Activated naive CD8-positive, alpha-beta T cell treated with anti-CD3 and anti-CD28 coated beads, Interleukin-2, amount 10 ng/mL, durations not matched to agents 7 days and 5 days (primary cell): ENCODE data around the gene ZNHIT1. TPM values are rescaled to one million over a fixed set of nuclear protein-coding genes. Genes with fewer than 3 reads are reported as not detected.
"Not testable (repeated sequence)": the region's sequence is repeated elsewhere in the genome, so short reads cannot be mapped to it uniquely, and the experiment has no call there.

Source experiments
- ATAC-seq: fragments of 150-1000 bp; cut with Tn5 transposase; one replicate; pipeline ENCODE4 v1.10.0; 2021; ENCODE audit warnings: low read depth, moderate library complexity
- POLR2A ChIA-PET: fragments of 350-600 bp; sonication (Branson Sonifier 250); formaldehyde crosslinking; loops from one replicate; lab custom pipeline; 2021; ENCODE audit warnings: antibody characterized with exemption; lab: Charles Lee
- DNase-seq: peaks from one replicate; pipeline ENCODE4 v3.0.0; 2021
- H3K27ac Mint-ChIP-seq: one replicate; pipeline ENCODE4 v1.8.0; 2022; ENCODE audit warnings: mild to moderate bottlenecking, mixed read lengths
- H3K27me3 Mint-ChIP-seq: one replicate; pipeline ENCODE4 v1.8.0; 2022; ENCODE audit warnings: mild to moderate bottlenecking, moderate library complexity, mixed read lengths
- H3K36me3 Mint-ChIP-seq: one replicate; pipeline ENCODE4 v1.8.0; 2021; ENCODE audit warnings: mild to moderate bottlenecking, mixed read lengths
- H3K4me1 Mint-ChIP-seq: one replicate; pipeline ENCODE4 v1.8.0; 2021; ENCODE audit warnings: mixed read lengths
- H3K4me3 Mint-ChIP-seq: one replicate; pipeline ENCODE4 v1.8.0; 2022; ENCODE audit warnings: mild to moderate bottlenecking, moderate library complexity, mixed read lengths
- H3K9me3 Mint-ChIP-seq: one replicate; pipeline ENCODE4 v1.8.0; 2021; ENCODE audit warnings: mixed read lengths
- total RNA-seq, 2 experiments: library from RNA; stranded (reverse); gene quantifications; one replicate each; pipeline ENCODE4 v1.2.3, GENCODE V29; 2021

ZNHIT1 gene
- total RNA-seq, 2 experiments from 2014 or later, result 54.2 to 55.8 TPM

DNA sequence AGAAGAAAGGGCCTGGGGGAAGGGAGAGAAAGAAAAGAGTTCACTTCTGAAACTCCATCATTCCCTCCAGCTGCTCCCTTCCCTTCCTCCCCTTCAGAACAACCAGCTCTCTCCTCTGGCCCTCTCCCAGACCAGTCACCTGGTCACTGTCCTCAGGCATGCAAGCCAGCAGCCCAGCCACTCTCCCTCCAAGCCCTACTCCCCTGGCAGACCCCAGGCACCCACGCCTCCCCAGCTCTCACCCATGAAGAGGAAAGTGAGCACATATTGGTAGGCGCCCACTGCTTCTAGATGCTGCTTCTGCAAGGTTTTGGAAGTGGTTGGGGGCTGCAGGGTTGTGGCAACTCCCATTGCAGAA is 17.5 kb upstream of the ZNHIT1 start:
- no peaks in the 10 kb centered on the region for H3K9me3 Mint-ChIP-seq
- H3K27ac Mint-ChIP-seq, result no peak overlapping the region
- ATAC-seq (no peak), DNase-seq (no peak)
- H3K27me3 Mint-ChIP-seq, result peaks cover 41% of the 10 kb centered on the region
- POLR2A ChIA-PET, result interaction anchor here (0.6 to 1.7 kb wide), 2 partner anchors 17 to 71 kb away, joined by 4 to 5 read pairs; partner anchors contain the start of gene ZNHIT1
- no peak overlapping the region for H3K4me3 Mint-ChIP-seq
- H3K4me1 Mint-ChIP-seq, result peaks cover 5% of the 10 kb centered on the region
- peaks cover 1% of the 10 kb centered on the region for H3K36me3 Mint-ChIP-seq

DNA sequence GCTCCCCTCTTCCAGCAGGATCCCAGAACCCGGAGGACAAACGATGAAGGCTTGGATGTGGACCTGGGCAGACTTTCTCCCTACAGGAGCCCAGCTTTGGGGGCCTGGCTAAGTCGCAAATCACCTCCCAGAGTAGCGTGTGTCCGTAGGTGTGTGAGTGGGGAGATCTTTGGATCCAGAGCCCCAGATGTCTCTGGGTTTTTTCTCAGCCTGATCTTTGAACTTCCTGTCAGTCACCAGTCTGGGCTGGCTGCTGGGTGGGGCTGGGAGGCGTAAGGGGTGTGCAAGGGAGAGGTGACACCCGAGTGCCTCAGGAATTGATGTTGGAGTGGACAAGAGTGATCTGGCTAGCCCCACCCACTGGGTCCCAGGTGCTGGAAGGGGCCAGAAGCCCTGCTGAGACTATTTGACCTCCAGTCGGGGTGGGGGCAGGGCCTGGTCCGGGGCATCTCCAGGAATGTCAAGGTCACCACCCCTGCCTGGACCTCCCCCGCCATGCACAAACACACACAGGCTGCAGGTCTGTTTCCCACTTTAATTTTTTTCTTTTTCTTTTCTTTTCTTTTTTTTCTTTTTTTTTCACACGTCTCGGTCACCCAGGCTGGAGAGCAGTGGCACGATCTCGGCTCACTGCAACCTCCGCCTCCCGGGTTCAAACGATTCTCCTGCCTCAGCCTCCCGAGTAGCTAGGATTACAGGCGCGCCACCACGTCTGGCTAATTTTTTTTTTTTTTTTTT is 16.9 kb upstream of the ZNHIT1 start, which contains the start of gene MOGAT3:
TSS of gene MOGAT3 (minus strand) at position 175 of the 738 bp plus-strand sequence. CDS start 182 bp downstream, outside the sequence.
- POLR2A ChIA-PET, result interaction anchor here (1.7 kb wide), 1 partner anchor 17 kb away, joined by 5 read pairs; the partner anchor contains the start of gene ZNHIT1
- Mint-ChIP-seq H3K27ac (peak within 1 kb of the TSS; percentile 42), H3K4me1 (peaks cover 5% of the 10 kb centered on the region), H3K27me3 (peaks cover 39% of the 10 kb centered on the region), H3K4me3 (peak within 1 kb of the TSS; percentile 54), H3K9me3 (no peaks in the 10 kb centered on the region), H3K36me3 (peaks cover 1% of the 10 kb centered on the region)
- DNase-seq, result no peak
- ATAC-seq, result peak; percentile 41

DNA sequence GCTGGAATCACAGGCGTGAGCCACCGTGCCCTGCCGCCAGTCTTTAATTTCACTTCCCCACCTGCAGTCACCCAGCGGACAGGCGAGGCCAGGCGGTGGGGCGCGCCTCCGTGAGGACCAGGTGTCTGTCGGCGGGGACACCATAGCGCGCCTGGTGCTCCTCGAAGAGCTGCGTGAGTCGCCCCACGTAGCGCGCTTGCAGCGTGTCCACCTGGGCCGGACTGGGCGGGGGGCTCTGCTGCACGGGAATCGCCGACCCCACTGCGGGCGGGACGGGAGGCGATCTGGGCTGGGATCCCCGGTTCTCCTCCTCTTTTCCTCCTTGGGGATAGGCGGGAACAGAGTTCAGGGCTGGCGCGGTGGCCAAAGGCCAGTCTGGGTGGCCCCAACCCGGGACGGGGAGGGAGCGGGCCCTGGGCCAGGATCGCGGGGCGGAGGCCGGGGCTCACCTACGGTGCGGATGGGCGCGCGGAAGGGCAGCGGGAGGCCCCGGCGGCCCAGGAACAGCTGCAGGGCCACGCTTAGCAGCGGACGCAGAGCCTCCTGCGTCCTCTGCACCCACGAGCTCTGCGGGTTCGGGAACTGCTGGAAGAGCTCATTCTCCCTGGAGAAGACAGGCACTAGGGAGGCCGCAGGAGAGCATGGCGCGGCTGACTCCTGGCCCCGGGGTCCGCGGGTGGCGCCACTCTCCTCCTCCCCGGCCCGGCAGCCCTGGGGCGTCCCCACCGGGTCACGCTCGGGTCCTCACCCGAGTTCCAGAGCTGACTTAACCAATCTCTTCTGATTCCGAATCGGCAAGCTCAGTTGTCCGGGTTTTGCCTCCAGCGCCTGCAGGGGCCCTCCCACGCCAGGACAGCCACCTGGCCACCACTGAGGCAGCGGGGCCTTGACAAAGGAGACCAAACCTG is 16.0 kb upstream of the ZNHIT1 start:
- Mint-ChIP-seq H3K36me3 (peaks cover 4% of the 10 kb centered on the region), H3K9me3 (no peaks in the 10 kb centered on the region), H3K27ac (no peak overlapping the region), H3K27me3 (peaks cover 39% of the 10 kb centered on the region), H3K4me1 (peaks cover 5% of the 10 kb centered on the region), H3K4me3 (no peak overlapping the region)
- DNase-seq (no peak), ATAC-seq (no peak)
- POLR2A ChIA-PET, result interaction anchor here (0.9 kb wide), 1 partner anchor 16 kb away, joined by 4 read pairs; the partner anchor contains the start of gene ZNHIT1

DNA sequence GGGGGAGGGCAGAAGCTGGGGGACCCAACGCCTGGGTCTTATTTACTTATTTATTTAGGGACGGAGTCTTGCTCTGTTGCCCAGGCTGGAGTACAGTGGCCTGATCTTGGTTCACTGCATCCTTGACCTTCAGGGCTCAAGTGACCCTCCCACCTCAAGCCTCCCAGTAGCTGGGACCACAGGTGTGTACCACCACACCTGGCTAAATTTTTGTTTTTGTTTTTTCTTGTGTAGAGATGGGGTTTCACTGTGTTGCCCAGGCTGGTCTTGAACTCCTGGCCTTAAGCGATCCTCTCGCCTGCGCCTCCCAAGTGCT is 15.4 kb upstream of the ZNHIT1 start:
- Mint-ChIP-seq H3K4me3 (no peak overlapping the region), H3K27ac (no peak overlapping the region), H3K4me1 (peaks cover 5% of the 10 kb centered on the region), H3K27me3 (peaks cover 39% of the 10 kb centered on the region), H3K36me3 (peaks cover 4% of the 10 kb centered on the region), H3K9me3 (no peaks in the 10 kb centered on the region)
- ATAC-seq (no peak), DNase-seq (no peak)
- POLR2A ChIA-PET, result interaction anchor here (0.9 kb wide), 1 partner anchor 15 kb away, joined by 4 read pairs; the partner anchor contains the start of gene ZNHIT1

DNA sequence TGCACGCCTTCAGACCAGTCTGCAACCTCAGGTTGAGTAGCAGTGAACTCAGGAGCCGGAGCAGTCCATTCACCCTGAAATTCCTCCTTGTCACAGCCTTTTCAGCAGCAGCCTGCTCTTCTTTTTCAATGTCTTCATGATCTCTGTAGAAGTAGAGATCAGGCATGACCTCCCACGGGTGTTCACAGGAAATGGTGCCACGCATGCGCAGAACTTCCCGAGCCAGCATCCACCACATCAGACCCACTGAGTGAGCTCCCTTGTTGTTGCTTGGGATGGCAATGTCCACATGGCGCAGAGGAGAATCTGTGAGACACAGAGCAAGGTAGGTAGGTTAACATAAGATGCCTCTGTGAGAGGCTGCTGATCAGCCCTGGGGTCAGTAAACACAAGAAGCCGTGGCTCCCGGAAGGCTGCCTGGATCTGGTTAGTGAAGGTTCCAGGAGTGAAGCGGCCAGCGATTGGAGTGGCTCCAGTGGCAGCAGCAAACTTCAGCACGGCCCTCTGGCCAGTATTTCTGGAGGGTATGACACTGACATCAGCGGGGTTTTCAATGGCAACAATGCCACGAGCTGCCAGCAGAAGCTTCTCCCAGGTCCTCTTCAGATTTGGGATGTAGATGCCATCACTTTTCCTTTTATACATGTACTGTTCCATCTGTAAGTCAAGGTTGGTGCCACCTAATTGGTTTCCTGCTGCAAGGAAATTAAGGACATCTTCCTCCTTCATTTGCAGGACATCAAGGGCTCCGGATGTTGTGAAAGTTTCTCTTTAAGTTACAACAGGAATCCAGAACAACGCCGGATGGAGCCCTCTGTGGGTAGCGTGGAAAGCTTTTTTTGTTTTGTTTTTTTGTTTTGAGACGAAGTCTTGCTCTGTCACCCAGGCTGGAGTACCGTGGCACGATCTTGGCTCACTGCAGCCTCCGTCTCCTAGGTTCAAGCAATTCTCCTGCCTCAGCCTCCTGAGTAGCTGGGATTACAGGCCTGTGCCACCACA is 13.9 kb upstream of the ZNHIT1 start:
- peak overlapping the region; percentile 66 for H3K4me3 Mint-ChIP-seq
- POLR2A ChIA-PET, result interaction anchor here (1.6 kb wide), 1 partner anchor 14 kb away, joined by 6 read pairs; the partner anchor contains the start of genes PLOD3 and ZNHIT1
- peaks cover 35% of the 10 kb centered on the region for H3K27me3 Mint-ChIP-seq
- DNase-seq, H3K9me3 Mint-ChIP-seq, H3K4me1 Mint-ChIP-seq, ATAC-seq: not testable (repeated sequence)
- peaks cover 10% of the 10 kb centered on the region for H3K36me3 Mint-ChIP-seq
- H3K27ac Mint-ChIP-seq, result peak overlapping the region; percentile 67

DNA sequence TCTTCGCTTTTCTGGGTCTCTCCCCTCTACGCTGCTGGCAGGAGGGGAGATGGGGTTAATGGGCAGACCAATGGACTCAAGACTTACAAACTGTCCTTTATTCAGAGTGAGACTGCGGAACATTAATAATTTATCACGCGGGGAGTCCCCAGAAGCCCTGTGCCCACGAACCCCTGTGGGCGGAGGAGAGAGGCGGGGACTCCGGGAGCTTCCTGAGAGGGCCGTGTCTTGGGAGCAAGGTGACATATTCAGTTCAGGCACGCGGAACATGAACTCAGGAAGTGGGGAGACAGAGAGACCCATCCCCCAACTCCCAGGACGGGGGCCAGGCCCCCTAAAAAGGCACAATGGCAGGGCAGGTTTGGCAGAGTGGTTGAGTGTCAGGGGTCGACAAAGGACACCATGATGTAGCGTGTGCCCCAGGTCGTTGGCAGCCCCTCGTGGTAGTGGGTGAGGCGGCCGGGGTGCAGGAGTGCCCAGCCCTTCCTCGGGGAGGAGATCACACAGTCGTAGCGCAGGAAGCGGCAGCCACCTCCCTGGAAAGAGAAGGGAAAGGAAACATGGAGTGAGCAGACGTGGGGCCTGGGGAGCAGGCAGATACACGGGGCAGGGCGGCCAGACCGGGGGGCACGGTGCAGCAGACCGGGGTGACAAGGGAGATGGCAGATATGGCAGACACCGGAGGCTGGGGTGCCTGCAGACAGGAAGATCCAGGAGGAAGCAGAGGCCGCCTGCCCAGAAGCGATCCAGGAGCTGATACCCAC is 11.9 kb upstream of the ZNHIT1 start:
- POLR2A ChIA-PET, result no interaction called here
- Mint-ChIP-seq H3K4me3 (no peak overlapping the region), H3K4me1 (peaks cover 3% of the 10 kb centered on the region), H3K9me3 (no peaks in the 10 kb centered on the region), H3K27me3 (peaks cover 22% of the 10 kb centered on the region), H3K36me3 (peaks cover 9% of the 10 kb centered on the region), H3K27ac (no peak overlapping the region)
- no peak for ATAC-seq
- DNase-seq, result no peak

DNA sequence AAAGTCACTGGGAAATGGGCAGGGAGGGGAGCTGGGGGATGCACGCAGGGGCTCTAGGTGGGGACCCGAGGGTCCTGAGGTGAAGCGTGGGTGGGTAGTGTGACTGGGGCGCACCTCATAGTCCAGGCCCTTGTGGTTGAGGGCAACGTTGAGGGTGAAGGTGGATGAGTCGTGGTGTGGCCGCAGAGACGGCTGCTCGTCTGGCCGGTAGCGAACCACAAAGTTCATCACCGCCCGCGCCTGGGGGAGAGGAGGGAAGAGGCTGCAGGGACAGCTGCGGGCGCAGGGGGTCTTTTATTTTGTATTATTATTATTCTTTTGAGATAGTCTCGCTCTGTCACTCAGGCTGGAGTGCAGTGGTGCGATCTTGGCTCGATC is 11.3 kb upstream of the ZNHIT1 start:
- POLR2A ChIA-PET, result no interaction called here
- Mint-ChIP-seq H3K4me3 (no peak overlapping the region), H3K27ac (no peak overlapping the region), H3K27me3 (peaks cover 16% of the 10 kb centered on the region), H3K4me1 (peaks cover 1% of the 10 kb centered on the region), H3K36me3 (peaks cover 9% of the 10 kb centered on the region), H3K9me3 (no peaks in the 10 kb centered on the region)
- DNase-seq, result no peak
- ATAC-seq, result no peak

DNA sequence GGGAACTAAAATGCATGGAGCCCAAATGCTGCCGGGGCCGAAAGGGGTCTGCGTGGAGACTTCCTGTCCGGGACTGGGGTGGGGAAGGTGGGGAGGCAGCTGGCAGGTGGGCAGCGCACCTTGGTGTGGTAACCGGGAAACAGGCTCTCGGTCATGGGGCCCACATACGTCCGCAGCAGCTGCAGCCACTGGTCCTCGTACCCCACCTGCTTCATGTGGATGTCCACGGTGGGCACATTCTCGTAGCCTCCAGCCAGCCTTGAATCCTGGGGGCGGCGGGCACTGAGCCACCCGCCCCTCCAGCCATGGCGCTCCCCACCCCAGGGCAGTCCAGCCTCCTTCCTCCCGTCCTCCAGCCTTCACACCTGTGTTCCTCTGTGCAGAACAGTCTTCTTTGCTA is 10.5 kb upstream of the ZNHIT1 start:
- H3K4me3 Mint-ChIP-seq, result no peak overlapping the region

DNA sequence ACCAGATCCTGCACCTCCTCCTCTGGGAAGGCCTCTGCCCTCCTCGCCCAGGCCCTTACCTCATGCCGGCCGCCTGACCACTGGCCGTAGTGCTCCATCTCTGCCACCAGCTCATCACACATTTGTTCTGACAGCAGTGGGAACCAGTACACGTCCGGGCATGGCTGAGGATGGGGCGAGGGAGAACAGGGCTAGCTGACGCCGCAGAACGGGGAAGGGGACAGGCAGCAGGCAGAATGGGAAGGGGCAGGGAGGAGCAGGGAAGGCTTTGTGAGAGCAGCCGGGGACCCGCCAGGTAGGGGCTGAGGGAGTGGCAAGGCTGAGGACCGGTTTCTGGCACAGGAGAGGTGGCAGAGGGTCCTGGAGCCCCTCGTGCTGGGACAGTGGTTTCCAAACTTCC is 9.2 kb upstream of the ZNHIT1 start:
- POLR2A ChIA-PET, result interaction anchor here (1.1 kb wide), 1 partner anchor 9 kb away, joined by 3 read pairs; the partner anchor contains the start of gene ZNHIT1
- no peaks in the 10 kb centered on the region for H3K9me3 Mint-ChIP-seq
- H3K27ac Mint-ChIP-seq, result no peak overlapping the region
- peaks cover 3% of the 10 kb centered on the region for H3K27me3 Mint-ChIP-seq
- no peak for ATAC-seq
- H3K4me3 Mint-ChIP-seq, result no peak overlapping the region
- H3K4me1 Mint-ChIP-seq, result peaks cover under 1% of the 10 kb centered on the region
- DNase-seq, result no peak
- H3K36me3 Mint-ChIP-seq, result peaks cover 9% of the 10 kb centered on the region

More for the DNA sequence above, 10.5 kb upstream of the ZNHIT1 start:
- Mint-ChIP-seq H3K9me3 (no peaks in the 10 kb centered on the region), H3K27me3 (peaks cover 13% of the 10 kb centered on the region), H3K4me1 (peaks cover 1% of the 10 kb centered on the region), H3K36me3 (peaks cover 9% of the 10 kb centered on the region), H3K27ac (no peak overlapping the region)
- ATAC-seq, result no peak
- POLR2A ChIA-PET, result no interaction called here
- DNase-seq, result no peak

DNA sequence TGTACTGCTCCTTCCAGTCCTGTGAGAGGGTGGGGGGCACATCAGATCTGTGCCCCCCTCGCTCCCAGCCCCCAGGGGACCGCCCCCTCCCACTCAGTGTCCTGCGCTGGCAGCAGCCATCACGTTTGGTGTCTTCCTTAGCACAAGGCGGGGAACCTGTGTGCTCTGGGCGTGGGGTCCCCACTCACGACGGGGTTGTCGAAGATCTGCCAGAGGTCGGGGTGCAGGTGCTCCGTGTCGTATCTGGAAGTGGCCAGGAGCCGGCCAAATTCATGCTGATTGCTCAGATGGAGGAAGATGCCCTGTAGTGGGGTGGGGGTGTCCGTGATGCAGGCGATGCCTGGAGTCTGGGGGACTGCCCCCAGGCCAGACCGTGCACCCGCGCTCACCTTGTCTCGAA is 7.8 kb upstream of the ZNHIT1 start:
- POLR2A ChIA-PET, result no interaction called here
- H3K4me3 Mint-ChIP-seq, result no peak overlapping the region
- no peak for DNase-seq
- no peaks in the 10 kb centered on the region for H3K4me1 Mint-ChIP-seq
- ATAC-seq, result no peak
- no peaks in the 10 kb centered on the region for H3K9me3 Mint-ChIP-seq
- H3K27me3 Mint-ChIP-seq, result no peaks in the 10 kb centered on the region
- peaks cover 12% of the 10 kb centered on the region for H3K36me3 Mint-ChIP-seq
- no peak overlapping the region for H3K27ac Mint-ChIP-seq

DNA sequence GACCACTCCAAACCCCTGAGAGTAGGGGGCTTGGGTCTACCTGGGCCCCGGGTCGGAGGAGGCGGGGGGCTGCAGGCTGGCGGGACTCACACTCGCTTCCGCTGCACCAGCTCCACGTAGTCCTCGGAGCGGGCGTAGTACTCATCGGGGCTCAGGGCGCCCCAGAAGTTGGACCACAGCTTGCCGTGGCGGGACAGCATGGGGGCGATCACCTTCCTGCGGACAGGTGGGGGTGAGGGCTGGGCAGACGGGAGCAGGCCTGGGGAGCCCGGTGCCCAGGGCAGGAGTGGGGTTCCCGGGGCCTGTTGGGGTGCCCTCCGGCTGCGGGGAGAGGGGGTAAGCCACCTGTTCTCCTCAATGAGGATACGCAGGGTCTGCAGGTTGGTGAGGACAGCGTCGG is 6.5 kb upstream of the ZNHIT1 start:
- Mint-ChIP-seq H3K9me3 (no peaks in the 10 kb centered on the region), H3K4me3 (no peak overlapping the region), H3K4me1 (peaks cover 4% of the 10 kb centered on the region), H3K36me3 (peaks cover 12% of the 10 kb centered on the region), H3K27me3 (no peaks in the 10 kb centered on the region), H3K27ac (no peak overlapping the region)
- DNase-seq (no peak), ATAC-seq (no peak)
- POLR2A ChIA-PET, result no interaction called here

DNA sequence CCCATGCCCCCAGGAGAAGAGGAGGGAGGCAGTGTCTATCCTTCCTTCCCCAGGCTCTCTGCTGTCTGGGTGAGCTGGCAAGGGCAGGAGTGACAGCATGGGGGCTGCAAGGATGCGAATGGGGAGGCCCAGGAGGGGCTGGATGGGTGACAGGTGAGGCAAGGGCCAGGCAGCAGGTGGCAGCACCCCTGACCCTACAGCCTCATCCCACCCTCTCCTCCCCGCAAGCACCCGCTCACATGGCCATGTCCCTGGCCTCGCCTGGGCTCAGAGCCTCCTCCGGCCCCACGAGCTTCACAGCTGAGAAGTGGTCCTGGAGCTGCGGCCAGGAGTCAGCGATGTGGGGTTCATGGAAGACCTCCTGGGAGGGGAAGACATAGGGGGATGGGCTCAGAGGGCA is 6.0 kb upstream of the ZNHIT1 start:
- H3K27ac Mint-ChIP-seq, result no peak overlapping the region
- H3K4me3 Mint-ChIP-seq, result no peak overlapping the region
- peaks cover 7% of the 10 kb centered on the region for H3K4me1 Mint-ChIP-seq
- H3K27me3 Mint-ChIP-seq, result no peaks in the 10 kb centered on the region
- H3K36me3 Mint-ChIP-seq, result peaks cover 12% of the 10 kb centered on the region
- POLR2A ChIA-PET, result no interaction called here
- DNase-seq, result no peak
- ATAC-seq, result no peak
- H3K9me3 Mint-ChIP-seq, result no peaks in the 10 kb centered on the region
